ENCODE results near the gene TMEM54. TPM values are rescaled to one million over a fixed set of nuclear protein-coding genes. Genes with fewer than 3 reads are reported as not detected.
A peak's percentile ranks its signal among the peaks of the same experiment; 100 is the strongest.

The TMEM54 gene
- total RNA-seq, 4 donors from 2014 or later = 330 to 1,204 (median 846) TPM

GRCh38 chr1:32937061-32937460 is 35.9 kb upstream of the TMEM54 start:
- DNase-seq = no peak
- Histone ChIP-seq H3K36me3 (peaks cover 0 to 19% (median 8%) of the 10 kb centered on the region in 4 donors), H3K4me1 (peaks cover 21 to 82% (median 58%) of the 10 kb centered on the region in 4 donors), H3K27ac (peak overlapping the region; percentile 82 to 89 (median 85)), H3K27me3 (no peaks in the 10 kb centered on the region), H3K9me3 (no peaks in the 10 kb centered on the region), H3K4me3 (no peak overlapping the region)
- in situ Hi-C loops (cut with MboI; ENCODE audit: low pct_ligation_motif_present in 1 of 4, low pct_unique_long_range_greater_than_20kb in 1 of 4, low sequenced_read_pairs in 3 of 4) = loop anchor here in 3 of 4 donors (10.0 to 25.0 kb wide), 3 partner anchors 68 to 138 kb away; no protein-coding TSS in a partner anchor
- 86 to 94% methylated on average over 2 to 4 of the region's 4 CpGs for WGBS, 2 donors (ENCODE audit: low coverage in 1 of 2)
- intact Hi-C loops (cut with DNase I; ENCODE audit: low total_unique reads) = no loop called here
- TF ChIP-seq EP300 (IDR thresholded peaks at IDR 0.05; ENCODE audit: low read depth) (no peak), POLR2AphosphoS5 (IDR thresholded peaks at IDR 0.05) (no peak), POLR2A (IDR thresholded peaks at IDR 0.05) (no peak), CTCF (IDR thresholded peaks at IDR 0.05) (no peak)

- WGBS, 2 donors (ENCODE audit: low coverage in 1 of 2) = 90% methylated on average over 10 of the region's 10 CpGs; no CpG with 5 or more reads in 1 of the 2 donors
- DNase-seq = no peak
- Histone ChIP-seq H3K4me3 (no peak overlapping the region), H3K27me3 (no peaks in the 10 kb centered on the region), H3K27ac (peak overlapping the region; percentile 82 to 89 (median 85)), H3K9me3 (no peaks in the 10 kb centered on the region), H3K36me3 (peaks cover 0 to 13% (median 5%) of the 10 kb centered on the region in 4 donors), H3K4me1 (peaks cover 12 to 57% (median 40%) of the 10 kb centered on the region in 4 donors)
- intact Hi-C loops (cut with DNase I; ENCODE audit: low total_unique reads) (loop anchor here (2.0 kb wide), 1 partner anchor 152 kb away; no protein-coding TSS in a partner anchor), in situ Hi-C loops (cut with MboI; ENCODE audit: low pct_ligation_motif_present in 1 of 4, low pct_unique_long_range_greater_than_20kb in 1 of 4, low sequenced_read_pairs in 3 of 4) (loop anchor here in 3 of 4 donors (5.0 to 25.0 kb wide), 4 partner anchors 70 to 140 kb away; no protein-coding TSS in a partner anchor)
- TF ChIP-seq POLR2A (IDR thresholded peaks at IDR 0.05) (no peak), POLR2AphosphoS5 (IDR thresholded peaks at IDR 0.05) (no peak), CTCF (IDR thresholded peaks at IDR 0.05) (no peak), EP300 (IDR thresholded peaks at IDR 0.05; ENCODE audit: low read depth) (no peak)
Measured at GRCh38 chr1:32934535-32934934, 33.3 kb upstream of the TMEM54 start.

GRCh38 chr1:32933742-32934322 is 32.6 kb upstream of the TMEM54 start:
- peaks cover 6 to 50% (median 34%) of the 10 kb centered on the region in 4 donors for H3K4me1 ChIP-seq
- H3K36me3 ChIP-seq = peaks cover 0 to 13% (median 5%) of the 10 kb centered on the region in 4 donors
- H3K9me3 ChIP-seq = no peaks in the 10 kb centered on the region
- in situ Hi-C loops (cut with MboI; ENCODE audit: low pct_ligation_motif_present in 1 of 4, low pct_unique_long_range_greater_than_20kb in 1 of 4, low sequenced_read_pairs in 3 of 4) = loop anchor here in 3 of 4 donors (5.0 to 25.0 kb wide), 4 partner anchors 71 to 141 kb away; no protein-coding TSS in a partner anchor
- no peak overlapping the region for H3K4me3 ChIP-seq
- peak; percentile 77 for DNase-seq
- intact Hi-C loops (cut with DNase I; ENCODE audit: low total_unique reads) = loop anchor here (2.0 kb wide), 1 partner anchor 153 kb away; no protein-coding TSS in a partner anchor
- 29 to 43% methylated on average over 2 to 3 of the region's 3 CpGs for WGBS, 2 donors (ENCODE audit: low coverage in 1 of 2)
- no peaks in the 10 kb centered on the region for H3K27me3 ChIP-seq
- peak overlapping the region; percentile 82 to 89 (median 85) for H3K27ac ChIP-seq
- TF ChIP-seq POLR2A (IDR thresholded peaks at IDR 0.05) (no peak), EP300 (IDR thresholded peaks at IDR 0.05; ENCODE audit: low read depth) (peak; percentile 69), CTCF (IDR thresholded peaks at IDR 0.05) (peak in 2 of 5 experiments; percentile 38 to 58), POLR2AphosphoS5 (IDR thresholded peaks at IDR 0.05) (peak; percentile 34 to 79 (median 70))

- H3K36me3 ChIP-seq = peaks cover 0 to 2% (median 0%) of the 10 kb centered on the region in 4 donors
- peaks cover 4 to 36% (median 24%) of the 10 kb centered on the region in 4 donors for H3K4me1 ChIP-seq
- DNase-seq = no peak
- no peaks in the 10 kb centered on the region for H3K9me3 ChIP-seq
- no peak overlapping the region for H3K4me3 ChIP-seq
- intact Hi-C loops (cut with DNase I; ENCODE audit: low total_unique reads) (no loop called here), in situ Hi-C loops (cut with MboI; ENCODE audit: low pct_ligation_motif_present in 1 of 4, low pct_unique_long_range_greater_than_20kb in 1 of 4, low sequenced_read_pairs in 3 of 4) (loop anchor here in 3 of 4 donors (5.0 to 25.0 kb wide), 4 partner anchors 73 to 143 kb away; no protein-coding TSS in a partner anchor)
- TF ChIP-seq CTCF (IDR thresholded peaks at IDR 0.05) (no peak), EP300 (IDR thresholded peaks at IDR 0.05; ENCODE audit: low read depth) (no peak), POLR2AphosphoS5 (IDR thresholded peaks at IDR 0.05) (no peak), POLR2A (IDR thresholded peaks at IDR 0.05) (no peak)
- no peaks in the 10 kb centered on the region for H3K27me3 ChIP-seq
- H3K27ac ChIP-seq = no peak overlapping the region
- 88 to 90% methylated on average over 1 of the region's 1 CpG for WGBS, 2 donors (ENCODE audit: low coverage in 1 of 2)
Measured at GRCh38 chr1:32931760-32932159, 30.6 kb upstream of the TMEM54 start.

All from transverse colon (tissue), 4 donors.